CD4-positive, alpha-beta T cell treated with Interleukin-4 for 4 hours (primary cell): ENCODE data around the gene GCNT2.
"Not testable (repeated sequence)": the region's sequence is repeated elsewhere in the genome, so short reads cannot be mapped to it uniquely, and the experiment has no call there.

Experiments used
- DNase-seq: peaks from one replicate; pipeline ENCODE4 v3.0.0-alpha.2; 2020

Gene GCNT2

DNA sequence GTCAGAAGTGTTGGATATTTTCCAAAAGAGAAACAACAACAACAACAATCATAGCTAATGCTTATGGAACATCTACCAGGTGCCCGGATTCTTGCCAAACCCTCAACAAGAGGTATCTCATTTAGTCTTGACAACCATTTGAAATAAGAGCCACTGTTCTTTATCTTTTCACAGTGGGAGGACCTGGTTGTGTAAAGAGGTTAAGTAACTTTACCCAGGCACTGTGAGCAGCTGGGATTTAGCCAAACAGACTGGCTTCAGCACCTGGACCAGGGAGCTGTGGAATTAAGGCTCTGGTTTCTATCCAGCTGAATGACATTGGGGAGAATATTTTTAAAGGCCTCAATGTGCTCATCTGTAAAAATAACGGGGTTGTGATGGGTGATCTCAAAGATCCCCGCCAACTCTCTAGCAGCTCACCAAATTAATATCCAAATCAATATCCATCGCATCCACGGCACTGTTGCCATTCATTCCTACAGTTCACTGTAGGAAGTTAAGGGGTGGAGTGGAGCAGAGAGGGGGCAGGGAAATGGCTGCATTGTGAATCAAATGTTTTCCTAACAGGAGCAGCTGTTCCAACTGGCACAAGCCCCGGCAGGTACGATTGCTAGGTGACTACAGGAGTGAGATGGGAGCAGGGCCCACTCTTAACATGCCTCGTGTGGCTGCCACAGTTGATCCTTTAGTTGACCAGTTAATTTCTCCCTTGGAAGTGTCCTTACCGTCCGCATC, 61.8 kb downstream of the GCNT2 start:
- no peak for DNase-seq

DNA sequence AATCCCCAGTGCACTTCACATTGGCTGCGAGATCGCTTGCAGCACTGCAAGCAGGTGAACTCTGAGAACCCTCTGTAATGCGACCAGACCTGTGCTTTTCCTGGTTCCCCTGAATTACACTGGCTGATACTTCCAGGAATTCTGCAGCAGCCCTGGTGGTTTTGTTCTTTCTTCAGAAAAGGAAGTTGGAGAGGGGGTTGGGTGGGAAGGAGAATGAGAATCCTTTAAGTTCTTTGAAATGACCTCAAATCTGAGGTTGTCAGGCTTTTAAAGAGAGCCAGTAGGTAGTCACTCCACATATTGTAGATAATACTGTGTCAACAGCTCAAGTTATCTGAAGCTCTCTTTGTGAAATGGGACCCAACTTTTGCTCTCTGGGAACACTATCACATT, 62.4 kb downstream of the GCNT2 start:
- DNase-seq, result no peak

DNA sequence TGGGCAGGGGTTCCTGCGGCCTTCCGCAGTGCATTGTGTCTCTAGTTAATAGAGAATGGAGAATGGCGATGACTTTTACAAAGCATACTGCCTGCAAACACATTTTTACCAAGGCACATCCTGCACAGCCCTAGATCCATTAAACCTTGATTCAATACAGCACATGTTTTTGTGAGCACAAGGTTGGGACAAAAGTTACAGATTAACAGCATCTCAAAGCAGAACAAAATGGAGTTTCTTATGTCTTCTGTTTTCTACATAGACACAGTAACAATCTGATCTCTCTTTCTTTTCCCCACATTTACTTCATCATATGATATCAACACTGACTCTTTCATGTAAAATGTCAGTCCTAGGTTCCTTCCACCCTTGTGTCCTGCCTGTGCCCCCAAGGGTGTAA, 63.5 kb downstream of the GCNT2 start:
- no peak for DNase-seq

DNA sequence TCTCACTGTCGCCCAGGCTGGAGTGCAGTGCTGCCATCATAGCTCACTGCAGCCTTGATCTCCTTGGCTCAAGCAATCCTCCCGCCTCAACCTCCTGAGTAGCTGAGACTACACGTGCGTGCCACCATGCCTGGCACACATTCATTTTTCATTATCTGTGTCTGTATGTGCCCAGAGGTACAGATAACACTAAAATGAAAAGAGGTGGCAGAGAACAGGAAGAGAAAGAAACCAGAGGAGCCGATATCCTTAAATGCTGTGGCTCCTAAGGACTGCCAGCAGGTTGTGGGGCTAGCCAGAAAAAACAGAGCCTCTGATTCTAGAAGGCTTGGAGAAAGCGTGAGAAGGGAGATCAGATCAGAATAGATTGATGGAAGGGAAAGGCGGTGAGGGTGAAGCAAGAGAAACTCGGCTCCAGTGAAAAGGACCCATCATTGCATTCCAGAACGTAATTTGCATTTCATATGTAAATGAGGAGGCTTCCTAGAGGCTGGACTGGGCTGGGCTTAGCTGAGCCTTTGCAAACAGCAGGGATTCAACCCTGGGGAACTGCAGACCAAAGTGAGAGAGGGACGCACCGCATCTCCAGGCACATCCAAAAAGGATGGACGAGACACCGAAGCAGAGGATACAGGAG, 64.2 kb downstream of the GCNT2 start:
- DNase-seq, result no peak

DNA sequence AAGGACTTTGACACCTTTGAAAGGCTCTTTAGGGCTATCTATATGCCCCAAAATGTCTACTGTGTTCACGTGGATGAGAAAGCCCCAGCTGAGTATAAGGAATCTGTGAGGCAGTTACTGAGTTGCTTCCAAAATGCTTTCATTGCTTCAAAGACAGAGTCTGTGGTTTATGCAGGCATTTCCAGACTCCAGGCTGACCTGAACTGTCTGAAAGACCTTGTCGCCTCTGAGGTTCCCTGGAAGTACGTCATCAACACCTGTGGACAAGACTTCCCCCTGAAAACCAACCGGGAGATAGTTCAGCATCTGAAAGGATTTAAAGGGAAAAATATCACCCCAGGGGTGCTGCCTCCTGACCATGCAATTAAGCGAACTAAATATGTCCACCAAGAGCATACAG, 65.2 kb downstream of the GCNT2 start:
- no peak for DNase-seq

DNA sequence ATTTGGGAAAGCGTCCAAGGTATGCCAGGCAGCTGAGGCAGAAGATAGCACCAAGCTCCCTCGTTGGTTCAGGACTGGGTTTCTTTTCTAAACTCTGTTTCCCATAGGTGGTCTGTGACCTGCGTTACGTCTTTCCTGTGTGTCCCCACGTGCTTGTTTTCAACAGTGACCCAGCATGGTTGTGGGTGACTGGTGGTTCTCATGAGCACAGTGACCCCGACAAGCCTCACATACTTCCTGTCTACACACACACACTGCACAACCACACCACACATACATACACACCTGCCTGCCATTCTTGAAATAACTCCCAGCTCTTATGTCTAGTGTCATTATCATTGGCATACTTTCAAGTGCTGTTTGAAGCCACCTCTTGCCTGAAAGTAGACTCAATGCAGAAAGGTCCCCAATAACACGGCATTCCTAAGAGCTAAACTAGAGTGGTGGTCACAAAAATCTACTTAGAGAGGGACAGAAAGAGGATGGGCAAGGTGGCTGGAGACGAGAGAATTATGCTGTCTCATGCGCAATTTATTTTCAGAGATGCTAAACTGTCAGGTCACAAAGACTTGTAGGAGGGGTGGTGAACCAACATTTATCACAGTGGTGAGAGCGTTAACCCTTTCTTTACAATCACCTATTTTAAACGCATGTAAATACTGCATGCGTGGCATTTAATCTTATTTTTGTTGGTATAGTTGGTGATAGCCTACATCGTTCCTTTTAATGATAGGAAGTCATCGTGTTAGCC, 66.7 kb downstream of the GCNT2 start:
- no peak for DNase-seq

DNA sequence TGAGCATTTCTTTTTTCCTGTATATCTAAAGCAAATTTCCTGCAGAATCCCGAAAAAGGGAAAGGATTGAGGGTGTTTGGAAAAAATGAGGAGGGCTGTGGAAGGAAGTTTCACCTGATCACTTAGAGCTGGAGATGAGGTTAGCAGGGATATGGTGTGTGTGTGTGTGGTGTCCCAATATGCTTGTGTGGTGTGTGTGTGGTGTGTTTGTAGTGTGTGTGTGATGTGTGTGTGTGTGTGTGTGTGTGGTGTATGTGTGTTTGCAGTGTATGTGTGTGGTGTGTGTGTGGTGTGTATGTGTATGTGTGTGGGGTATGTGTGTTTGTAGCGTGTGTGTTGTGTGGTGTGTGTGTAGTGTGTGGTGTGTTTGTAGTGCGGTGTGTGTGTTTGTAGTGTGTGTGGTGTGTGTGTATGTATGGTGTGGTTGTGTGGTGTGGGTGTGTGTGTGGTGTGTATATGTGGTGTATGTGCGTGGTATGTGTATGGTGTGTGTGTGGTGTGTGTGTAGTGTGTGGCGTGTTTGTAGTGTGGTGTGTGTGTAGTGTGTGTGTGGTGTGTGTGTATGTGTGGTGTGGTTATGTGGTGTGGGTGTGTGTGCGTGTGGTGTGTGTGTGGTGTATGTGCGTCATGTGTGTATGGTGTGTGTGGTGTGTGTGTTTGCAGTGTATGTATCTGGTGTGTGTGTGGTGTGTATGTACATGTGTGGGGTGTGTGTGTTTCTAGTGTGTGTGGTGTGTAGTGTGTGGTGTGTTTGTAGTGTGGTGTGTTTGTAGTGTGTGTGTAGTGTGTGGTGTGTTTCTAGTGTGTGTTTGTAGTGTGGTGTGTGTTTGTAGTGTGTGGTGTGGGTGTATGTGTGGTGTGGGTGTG, 67.6 kb downstream of the GCNT2 start:
- DNase-seq, result no peak

GRCh38 chr6:10589429-10589727, 68.2 kb downstream of the GCNT2 start:
- no peak for DNase-seq

- DNase-seq, result no peak
Measured at GRCh38 chr6:10589983-10590382, 68.8 kb downstream of the GCNT2 start.

- DNase-seq, result no peak
Measured at GRCh38 chr6:10591422-10592160, 70.4 kb downstream of the GCNT2 start.

DNA sequence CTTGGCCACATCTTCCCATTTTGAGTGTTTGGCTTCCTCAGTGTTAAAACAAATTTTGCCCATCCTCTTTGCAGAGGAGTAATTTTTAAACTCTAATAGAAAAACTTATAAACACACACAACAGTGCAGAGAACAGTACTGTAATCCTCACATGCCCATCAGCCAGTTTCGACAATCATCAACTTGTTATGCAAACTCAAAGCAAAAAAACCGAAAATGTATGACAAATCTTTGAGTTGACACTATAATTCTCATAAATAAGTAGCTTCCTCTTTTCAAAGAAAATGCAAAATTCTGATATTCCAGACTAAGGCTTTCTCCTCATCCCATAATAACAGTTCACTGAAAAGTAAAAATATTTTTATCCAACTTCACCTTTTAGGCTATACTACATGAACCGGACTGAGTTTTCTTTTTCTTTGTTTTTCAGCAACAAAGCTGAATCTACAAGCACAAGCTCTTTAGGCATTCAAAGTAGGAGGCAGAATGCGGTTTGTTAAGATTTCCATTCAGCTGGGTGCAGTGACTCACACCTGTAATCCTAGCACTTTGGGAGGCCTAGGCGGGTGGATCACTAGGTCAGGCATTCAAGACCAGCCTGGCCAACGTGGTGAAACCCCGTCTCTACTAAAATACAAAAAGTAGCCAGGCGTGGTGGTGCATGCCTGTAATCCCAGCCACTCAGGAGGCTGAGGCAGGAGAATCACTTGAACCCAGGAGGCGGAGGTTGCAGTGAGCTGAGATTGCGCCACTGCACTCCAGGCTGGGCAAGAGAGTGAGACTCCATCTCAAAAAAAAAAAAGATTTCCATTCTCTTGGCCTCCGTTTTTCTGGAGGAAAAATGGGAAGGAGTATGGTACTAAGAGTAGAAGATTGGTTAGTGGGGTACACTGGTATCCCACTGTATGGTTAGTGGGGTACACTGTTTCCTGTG, 74.8 kb downstream of the GCNT2 start:
- no peak for DNase-seq

GRCh38 chr6:10597499-10598001, 76.4 kb downstream of the GCNT2 start:
- DNase-seq, result no peak

DNA sequence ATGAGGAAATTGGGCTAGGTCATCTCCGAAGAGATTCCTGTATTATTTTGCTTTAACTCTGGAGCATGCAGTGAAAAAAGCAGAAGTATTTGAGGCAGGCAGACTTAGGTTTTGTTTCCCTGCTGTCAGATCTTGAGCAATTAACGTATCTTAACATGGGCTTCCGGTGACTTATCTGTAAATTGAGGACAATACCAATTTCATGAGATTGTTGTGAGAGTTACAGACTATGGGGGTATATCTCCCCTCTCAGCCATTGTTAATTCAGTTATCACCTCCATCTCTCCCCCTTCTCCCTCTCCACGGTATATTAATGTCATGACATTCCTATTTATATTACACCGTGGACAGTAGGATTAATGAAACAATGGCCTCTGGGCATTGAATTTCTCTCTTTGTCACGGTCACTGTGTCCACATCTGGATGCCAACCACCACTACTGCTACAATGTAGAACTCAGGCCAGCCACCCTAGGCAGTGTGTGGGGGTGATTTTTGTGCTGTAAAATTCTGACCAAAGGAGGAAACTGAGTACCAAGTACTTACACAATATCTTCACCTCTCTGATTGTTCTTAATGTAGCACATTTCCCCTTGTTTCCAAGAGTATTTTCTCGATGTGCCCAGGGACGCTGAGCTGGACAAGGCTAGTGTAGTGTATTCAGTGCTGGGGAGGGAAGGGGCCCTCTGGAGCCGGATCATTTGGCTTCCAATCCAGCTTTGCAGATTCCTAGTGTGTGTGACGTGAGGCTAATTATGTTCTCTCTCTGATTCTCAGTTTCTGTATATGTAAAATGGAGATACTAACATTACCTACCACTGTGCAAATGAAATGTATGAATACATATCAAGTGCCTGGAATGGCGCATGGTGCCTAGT, 77.2 kb downstream of the GCNT2 start:
- no peak for DNase-seq

- no peak for DNase-seq
Measured at GRCh38 chr6:10599046-10599445, 77.9 kb downstream of the GCNT2 start.

GRCh38 chr6:10600681-10601080, 79.5 kb downstream of the GCNT2 start:
- DNase-seq, result not testable (repeated sequence)

GRCh38 chr6:10603219-10603618, 82.1 kb downstream of the GCNT2 start:
- no peak for DNase-seq

DNA sequence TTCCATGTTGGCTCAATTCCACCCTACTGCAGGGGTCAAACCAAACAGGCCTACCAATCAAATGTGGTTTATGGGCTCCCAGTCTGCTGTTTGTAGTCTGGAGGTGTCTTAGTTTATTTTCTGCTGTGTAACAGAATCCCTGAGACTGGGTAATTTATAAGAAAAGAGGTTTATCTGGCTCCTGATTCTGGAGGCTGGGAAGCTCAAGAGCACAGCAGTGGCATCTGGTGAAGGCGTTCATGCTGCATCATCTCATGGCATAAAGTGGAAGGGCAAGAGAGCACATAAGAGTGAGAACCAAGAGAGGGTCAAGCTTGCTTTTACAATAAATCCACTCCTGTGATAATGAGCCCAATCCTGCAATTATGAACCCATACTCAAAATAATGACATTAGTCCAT, 87.9 kb downstream of the GCNT2 start:
- DNase-seq, result no peak

DNA sequence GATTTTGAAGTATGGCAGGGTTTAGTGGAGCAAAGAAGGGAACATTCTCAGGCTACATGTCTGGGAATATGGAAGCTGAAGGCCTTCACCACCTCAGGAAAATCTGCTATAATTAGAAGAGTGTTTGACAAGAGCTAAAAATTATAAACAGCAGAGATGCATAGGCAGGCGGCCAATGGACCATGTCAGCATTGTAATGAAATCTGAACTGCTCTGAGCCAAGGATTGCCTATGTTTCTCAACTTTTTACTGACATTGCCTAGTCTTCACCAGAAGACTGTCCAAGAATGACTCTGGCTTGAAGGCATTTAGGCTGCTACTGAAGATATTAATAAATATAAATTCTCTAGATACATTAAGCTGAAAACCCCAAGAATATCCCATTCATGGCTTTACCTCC, 89.1 kb downstream of the GCNT2 start:
- DNase-seq, result no peak

GRCh38 chr6:10612161-10612560, 91.0 kb downstream of the GCNT2 start:
- DNase-seq, result no peak

- DNase-seq, result no peak
Measured at GRCh38 chr6:10613077-10613476, 91.9 kb downstream of the GCNT2 start.
